Astrocyte (in vitro differentiated cells and primary cell): Measurements from ENCODE around the gene PTPRE.

Experiments
- CTCF ChIP-seq: IDR thresholded peaks from 2 replicates; pipeline ENCODE4 v1.5.1; 2011; ENCODE audit warnings: low read depth, mild to moderate bottlenecking, inconsistent platforms, low read length, moderate library complexity; ENCODE audit not compliant: insufficient read depth
- EZH2 ChIP-seq: IDR thresholded peaks from 2 replicates; pipeline ENCODE4 v1.6.1; 2012; ENCODE audit warnings: mild to moderate bottlenecking, low read length, inconsistent platforms; ENCODE audit not compliant: insufficient read depth

GRCh38 chr10:127945948-127946711 is 39.2 kb downstream of the PTPRE start:
- TF ChIP-seq CTCF (no peak), EZH2 (no peak)
